VCaP (cell line): ENCODE measurements around the gene FLT1.

Source experiments
- H3K27ac ChIP-seq: fragments of 450-650 bp; 2 replicates; pipeline ENCODE4 v1.5.1; 2017
- TF ChIP-seq, protein P1 (sequence below): fragments of 450-650 bp; conservative IDR thresholded peaks from 2 replicates; pipeline ENCODE4 v1.5.1; 2017; ENCODE audit warnings: mild to moderate bottlenecking, moderate library complexity

FLT1 gene

DNA sequence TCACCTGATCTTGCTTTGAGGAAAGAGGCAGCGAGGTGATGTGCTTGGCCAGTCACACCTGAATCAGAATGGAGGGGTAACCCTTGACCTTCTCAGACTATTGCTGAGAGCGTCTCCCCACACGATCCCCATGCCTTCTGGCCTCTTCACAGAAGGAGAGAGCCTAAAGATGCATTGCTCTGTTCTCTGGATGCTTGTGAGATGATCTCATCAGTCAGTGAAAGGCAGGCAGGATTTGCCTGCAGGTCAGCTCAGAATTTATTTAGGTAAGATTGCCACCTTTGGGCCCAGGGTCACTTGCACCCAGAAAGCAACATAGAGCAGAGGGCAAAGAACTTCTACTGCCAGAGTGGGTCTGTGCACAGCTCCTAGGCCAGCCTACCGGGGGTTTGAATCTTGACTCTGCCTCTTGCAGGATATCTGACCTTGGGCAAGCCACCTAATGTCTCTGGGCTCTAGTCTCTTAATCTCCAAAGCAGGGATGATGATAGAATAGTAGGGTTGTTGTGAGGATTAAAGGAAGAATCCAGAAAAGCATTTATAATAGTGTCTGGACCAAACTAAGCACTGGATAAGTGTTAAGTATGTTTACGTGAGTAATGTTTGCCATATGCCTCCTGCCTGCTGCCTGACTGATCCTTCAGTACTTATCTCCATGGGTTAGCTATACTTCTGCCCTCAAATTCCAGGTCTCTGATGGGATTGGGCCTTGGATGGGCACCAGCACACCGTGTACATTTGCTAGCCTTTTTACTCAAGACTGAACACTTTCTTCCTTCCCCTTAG, 8.4 kb upstream of the FLT1 start:
- TF ChIP-seq, protein P1, sequence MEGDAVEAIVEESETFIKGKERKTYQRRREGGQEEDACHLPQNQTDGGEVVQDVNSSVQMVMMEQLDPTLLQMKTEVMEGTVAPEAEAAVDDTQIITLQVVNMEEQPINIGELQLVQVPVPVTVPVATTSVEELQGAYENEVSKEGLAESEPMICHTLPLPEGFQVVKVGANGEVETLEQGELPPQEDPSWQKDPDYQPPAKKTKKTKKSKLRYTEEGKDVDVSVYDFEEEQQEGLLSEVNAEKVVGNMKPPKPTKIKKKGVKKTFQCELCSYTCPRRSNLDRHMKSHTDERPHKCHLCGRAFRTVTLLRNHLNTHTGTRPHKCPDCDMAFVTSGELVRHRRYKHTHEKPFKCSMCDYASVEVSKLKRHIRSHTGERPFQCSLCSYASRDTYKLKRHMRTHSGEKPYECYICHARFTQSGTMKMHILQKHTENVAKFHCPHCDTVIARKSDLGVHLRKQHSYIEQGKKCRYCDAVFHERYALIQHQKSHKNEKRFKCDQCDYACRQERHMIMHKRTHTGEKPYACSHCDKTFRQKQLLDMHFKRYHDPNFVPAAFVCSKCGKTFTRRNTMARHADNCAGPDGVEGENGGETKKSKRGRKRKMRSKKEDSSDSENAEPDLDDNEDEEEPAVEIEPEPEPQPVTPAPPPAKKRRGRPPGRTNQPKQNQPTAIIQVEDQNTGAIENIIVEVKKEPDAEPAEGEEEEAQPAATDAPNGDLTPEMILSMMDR = no peak
- H3K27ac ChIP-seq = no peak overlapping the region

DNA sequence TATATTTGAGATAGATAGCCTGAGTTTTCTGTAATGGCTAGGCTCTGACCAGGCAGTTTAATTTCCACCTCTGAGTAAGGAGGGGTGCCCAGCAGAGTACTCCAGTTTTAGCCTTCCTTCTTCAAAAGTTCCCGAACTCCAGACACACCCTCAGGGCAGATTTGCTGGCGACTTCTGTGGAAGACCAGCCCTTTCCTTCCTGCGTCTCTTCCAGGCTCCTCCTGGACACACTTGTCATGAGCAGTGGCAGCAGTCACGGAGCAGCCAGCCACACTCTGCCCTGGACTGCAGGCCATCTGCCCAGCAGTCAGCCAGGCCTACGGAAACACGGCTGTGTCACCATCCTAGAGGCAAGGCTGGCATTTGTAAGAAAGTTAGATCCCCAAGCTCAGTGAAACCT, 6.6 kb upstream of the FLT1 start:
- TF ChIP-seq, protein P1 = no peak
- H3K27ac ChIP-seq = no peak overlapping the region

DNA sequence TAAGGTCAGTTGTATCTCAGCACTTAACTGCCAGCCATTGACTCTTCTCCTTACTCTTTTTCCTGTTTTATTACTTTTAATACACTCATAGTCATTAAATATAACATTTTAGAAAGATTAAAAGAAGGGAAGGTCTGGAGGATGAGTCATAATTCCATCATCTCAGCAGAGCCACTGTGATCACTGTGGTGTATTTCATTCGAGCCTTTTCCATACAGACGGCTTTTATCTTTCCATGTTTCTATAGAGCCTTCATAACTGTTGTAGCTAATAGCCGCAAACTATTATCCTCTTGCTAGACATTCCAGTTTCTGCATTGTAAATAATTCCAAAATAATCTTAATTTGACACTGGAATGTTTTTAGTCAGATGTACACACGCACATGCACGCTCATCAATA, 4.7 kb upstream of the FLT1 start:
- TF ChIP-seq, protein P1 = no peak
- H3K27ac ChIP-seq = no peak overlapping the region

DNA sequence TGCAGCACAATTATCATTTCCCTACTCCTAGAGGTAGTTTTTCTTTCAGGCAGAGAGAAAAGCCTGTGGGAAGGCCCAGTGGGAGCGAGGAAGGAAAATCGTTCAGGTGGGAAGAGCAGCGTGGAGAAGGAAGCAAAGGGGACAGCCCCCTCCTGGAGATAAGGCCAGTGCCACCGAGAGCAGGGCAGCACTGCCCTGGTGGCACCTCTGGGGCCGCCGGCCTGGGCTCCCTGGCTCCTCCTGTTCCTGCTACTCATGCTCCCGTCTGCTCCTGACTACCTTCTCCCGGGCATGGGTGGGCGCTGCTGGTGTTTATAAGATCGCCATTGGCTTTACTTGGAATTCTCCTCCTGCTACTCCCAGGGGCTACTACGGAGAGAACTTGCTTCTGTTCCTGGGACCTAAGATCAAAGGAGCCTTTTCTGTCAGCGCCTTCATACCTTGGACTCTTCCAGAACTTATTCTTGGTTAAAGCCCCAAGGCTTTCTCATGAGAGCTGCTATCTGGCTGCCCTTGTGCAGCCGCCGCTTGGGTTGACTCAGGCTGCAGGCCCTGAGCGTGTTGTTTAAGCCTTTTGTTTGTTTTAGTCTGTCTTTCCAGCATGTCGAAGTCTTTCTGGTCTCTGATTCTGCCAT, 3.7 kb upstream of the FLT1 start:
- TF ChIP-seq, protein P1 = no peak
- no peak overlapping the region for H3K27ac ChIP-seq

DNA sequence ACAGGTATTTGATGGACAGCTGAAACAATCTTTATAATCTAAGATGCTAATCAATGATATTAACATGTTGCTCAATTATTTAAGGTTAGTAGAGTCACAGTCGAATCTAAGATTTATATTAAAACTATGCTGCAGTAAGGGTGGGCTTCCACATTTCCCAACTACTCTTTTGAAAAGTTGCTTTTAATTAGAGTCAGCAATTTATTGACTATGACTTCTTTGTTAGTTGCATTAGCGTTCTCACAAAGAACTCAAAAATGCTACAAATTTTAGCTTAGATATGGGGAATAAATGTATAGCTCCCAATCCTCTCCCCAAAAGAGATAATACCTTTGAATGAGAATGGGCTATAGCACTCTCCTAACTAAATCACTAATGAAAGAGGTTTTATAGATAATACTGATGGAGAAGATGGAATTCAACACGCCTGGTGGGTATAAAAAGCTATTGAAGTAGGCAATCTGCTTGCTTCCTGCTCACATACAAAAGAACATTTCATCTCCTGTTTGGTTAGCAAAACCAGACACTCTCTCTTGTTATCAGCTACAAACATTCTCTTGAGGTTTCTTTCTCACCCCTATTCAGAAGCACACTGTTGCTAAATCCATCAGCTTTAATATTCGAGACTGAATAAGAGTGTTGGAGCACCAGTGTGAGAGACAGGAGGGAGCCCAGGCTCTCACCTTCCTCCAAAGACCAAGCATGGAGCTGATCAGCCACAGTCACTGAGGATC, 2.4 kb upstream of the FLT1 start:
- H3K27ac ChIP-seq = no peak overlapping the region
- TF ChIP-seq, protein P1 = no peak

DNA sequence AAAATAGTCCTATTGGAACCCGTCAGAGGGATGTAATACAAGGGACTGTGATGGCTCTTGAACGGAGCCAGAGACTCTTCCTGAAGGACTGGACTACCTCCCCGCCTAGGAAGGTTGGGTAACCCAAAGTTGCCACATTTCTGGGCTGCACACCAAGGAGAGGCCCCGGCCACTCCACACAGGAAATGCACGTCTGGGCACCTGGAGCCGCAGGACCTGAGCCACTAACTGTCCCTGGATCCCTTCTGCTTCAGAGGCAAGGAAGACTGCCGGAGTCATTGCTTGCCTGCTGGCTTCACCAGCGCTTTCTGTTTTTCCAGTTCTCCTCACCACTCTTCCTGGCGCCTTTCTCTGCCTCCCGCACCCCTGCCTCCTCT, 1.2 kb upstream of the FLT1 start:
- no peak overlapping the region for H3K27ac ChIP-seq
- TF ChIP-seq, protein P1 = no peak

DNA sequence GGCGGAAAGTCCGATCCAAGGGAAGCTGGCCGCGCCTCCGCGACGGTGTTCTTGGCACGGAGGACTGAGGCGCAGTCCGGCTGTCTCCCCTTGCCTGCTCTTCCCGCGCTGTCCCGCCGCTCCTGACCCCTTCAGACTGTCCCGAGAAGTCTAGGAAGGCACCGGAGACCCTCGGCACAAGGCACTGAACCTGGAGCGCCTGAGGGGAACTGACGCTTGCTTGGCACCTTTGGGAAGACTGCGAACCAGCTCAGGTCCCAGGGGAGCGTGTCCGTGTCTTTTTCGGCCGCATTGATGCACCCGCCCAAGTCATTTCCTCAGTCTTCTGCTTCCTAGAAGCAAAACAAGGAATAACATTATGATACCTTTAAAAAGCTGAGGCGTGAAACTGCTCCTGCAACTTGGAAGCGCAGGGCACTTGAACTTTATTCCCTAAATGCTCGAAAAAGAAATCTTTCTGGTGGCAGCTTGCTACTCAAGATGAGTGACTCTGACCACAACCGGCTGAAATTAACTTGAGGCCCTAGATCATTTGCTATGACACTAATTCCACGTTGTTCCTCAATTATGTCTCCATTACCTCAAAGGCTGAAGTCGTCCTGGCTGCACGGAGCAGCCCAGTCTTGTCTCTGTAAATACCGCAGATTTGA, 735 bp upstream of the FLT1 start:
- H3K27ac ChIP-seq = no peak overlapping the region

More for the DNA sequence above, 735 bp upstream of the FLT1 start:
- TF ChIP-seq, protein P1 = no peak
